Measurements from ENCODE around the gene SYNE2. TPM values are rescaled to one million over a fixed set of nuclear protein-coding genes. Genes with fewer than 3 reads are reported as not detected.
"Not testable (repeated sequence)": the region's sequence is repeated elsewhere in the genome, so short reads cannot be mapped to it uniquely, and the experiment has no call there.

Gene SYNE2
- total and polyA plus RNA-seq, 12 donors = 43.6 to 205 (median 103) TPM

- no peak for DNase-seq
- no peak for TF ChIP-seq CTCF (IDR thresholded peaks at IDR 0.05)
- no peak overlapping the region for H3K27ac ChIP-seq
- peaks cover 0 to 73% (median 26%) of the 10 kb centered on the region in 9 donors for H3K36me3 ChIP-seq
- peak in 1 of 8 donors; percentile 7 for ATAC-seq
- intact Hi-C loops (cut with DNase I) = no loop called here
- no peaks in the 10 kb centered on the region for H3K27me3 ChIP-seq
- H3K9me3 ChIP-seq = no peaks in the 10 kb centered on the region
- WGBS, 2 donors = 84 to 95% methylated on average over 7 of the region's 7 CpGs
- no peak overlapping the region for H3K4me3 ChIP-seq
- H3K4me1 ChIP-seq = peaks cover 0 to 28% (median 16%) of the 10 kb centered on the region in 9 donors
These were observed 355.5 kb downstream of the SYNE2 start for GRCh38 chr14:64208261-64208660.

GRCh38 chr14:64208981-64209380, 356.2 kb downstream of the SYNE2 start:
- ATAC-seq (peak in 7 of 8 donors; percentile 15 to 58 (median 34)), DNase-seq (no peak)
- no peaks in the 10 kb centered on the region for H3K27me3 ChIP-seq
- H3K36me3 ChIP-seq = peaks cover 0 to 73% (median 27%) of the 10 kb centered on the region in 9 donors
- no peak for TF ChIP-seq CTCF (IDR thresholded peaks at IDR 0.05)
- peaks cover 0 to 32% (median 21%) of the 10 kb centered on the region in 9 donors for H3K4me1 ChIP-seq
- peak overlapping the region in 8 of 10 donors; percentile 17 to 69 (median 53) for H3K27ac ChIP-seq
- intact Hi-C loops (cut with DNase I) = no loop called here
- no peaks in the 10 kb centered on the region for H3K9me3 ChIP-seq
- no peak overlapping the region for H3K4me3 ChIP-seq
- 72 to 77% methylated on average over 10 of the region's 10 CpGs for WGBS, 2 donors

DNA sequence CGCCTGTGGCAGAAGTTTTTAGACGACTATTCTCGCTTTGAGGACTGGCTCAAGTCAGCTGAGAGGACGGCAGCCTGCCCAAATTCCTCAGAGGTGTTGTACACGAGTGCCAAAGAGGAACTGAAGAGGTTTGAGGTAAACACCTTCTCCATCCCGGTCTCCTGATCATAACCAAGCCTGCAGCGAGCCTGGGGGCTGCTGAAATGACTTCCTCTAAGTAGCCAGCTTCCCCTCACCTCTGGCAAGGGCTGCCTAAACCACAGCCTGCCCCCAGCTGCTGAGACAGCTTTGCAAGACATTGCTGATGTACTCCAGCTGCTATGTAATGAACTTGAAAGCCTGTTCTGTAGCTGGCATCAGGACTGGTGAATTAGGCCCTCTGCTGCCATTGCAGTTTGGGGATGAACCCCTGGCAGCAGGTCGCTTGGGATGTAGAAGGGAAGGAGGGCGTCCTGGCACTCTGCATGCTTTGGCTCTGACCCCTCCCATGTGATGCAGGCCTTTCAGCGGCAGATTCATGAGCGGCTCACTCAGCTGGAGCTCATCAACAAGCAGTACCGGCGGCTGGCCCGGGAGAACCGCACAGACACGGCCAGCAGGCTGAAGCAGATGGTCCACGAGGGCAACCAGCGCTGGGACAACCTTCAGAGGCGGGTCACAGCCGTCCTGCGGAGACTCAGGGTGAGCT, 356.8 kb downstream of the SYNE2 start:
- H3K4me3 ChIP-seq = peak overlapping the region in 1 of 10 donors; percentile 7
- WGBS, 2 donors = 42 to 56% methylated on average over 20 to 21 of the region's 21 CpGs

GRCh38 chr14:64210216-64210615, 357.4 kb downstream of the SYNE2 start:
- 90% methylated on average over 12 of the region's 12 CpGs for WGBS, 2 donors
- Histone ChIP-seq H3K27me3 (no peaks in the 10 kb centered on the region), H3K36me3 (peaks cover 0 to 78% (median 27%) of the 10 kb centered on the region in 9 donors), H3K27ac (peak overlapping the region in 8 of 10 donors; percentile 17 to 69 (median 53)), H3K4me1 (peaks cover 0 to 42% (median 21%) of the 10 kb centered on the region in 9 donors), H3K9me3 (no peaks in the 10 kb centered on the region), H3K4me3 (no peak overlapping the region)
- intact Hi-C loops (cut with DNase I) = no loop called here
- DNase-seq = no peak
- no peak for TF ChIP-seq CTCF (IDR thresholded peaks at IDR 0.05)
- no peak for ATAC-seq

More for the DNA sequence above, 356.8 kb downstream of the SYNE2 start:
- intact Hi-C loops (cut with DNase I) = no loop called here
- ATAC-seq (peak; percentile 63 to 86 (median 80)), DNase-seq (peak; percentile 54 to 57)
- TF ChIP-seq CTCF (IDR thresholded peaks at IDR 0.05) = no peak
- H3K27me3 ChIP-seq = no peaks in the 10 kb centered on the region
- H3K9me3 ChIP-seq = no peaks in the 10 kb centered on the region
- peaks cover 0 to 73% (median 27%) of the 10 kb centered on the region in 9 donors for H3K36me3 ChIP-seq
- H3K4me1 ChIP-seq = peaks cover 0 to 38% (median 21%) of the 10 kb centered on the region in 9 donors
- H3K27ac ChIP-seq = peak overlapping the region in 8 of 10 donors; percentile 17 to 69 (median 53)

GRCh38 chr14:64210912-64211311, 358.1 kb downstream of the SYNE2 start:
- ATAC-seq; H3K27me3 ChIP-seq; DNase-seq; intact Hi-C loops (cut with DNase I); H3K4me3 ChIP-seq; H3K9me3 ChIP-seq: not testable (repeated sequence)
- WGBS, 2 donors = 89 to 91% methylated on average over 6 of the region's 6 CpGs
- H3K4me1 ChIP-seq = peaks cover 0 to 46% (median 21%) of the 10 kb centered on the region in 9 donors
- H3K27ac ChIP-seq = peak overlapping the region in 1 of 10 donors; percentile 69
- H3K36me3 ChIP-seq = peaks cover 0 to 85% (median 27%) of the 10 kb centered on the region in 9 donors
